OCI-LY7 (cell line): ENCODE results near the gene KIAA1217.

ENCODE experiments used
- EZH2phosphoT487 ChIP-seq: fragments of 200-600 bp; sonication (generic); IDR thresholded peaks from 2 replicates; pipeline ENCODE4 v1.6.1; 2018; ENCODE audit warnings: low read depth, borderline replicate concordance, mild to moderate bottlenecking, mixed run types, antibody characterized with exemption, low read length, moderate library complexity, mixed read lengths
- TF ChIP-seq, protein P1 (sequence below): fragments of 200-600 bp; sonication (generic); conservative IDR thresholded peaks from 2 replicates; pipeline ENCODE4 v1.5.1; 2014; ENCODE audit warnings: mild to moderate bottlenecking, antibody characterized with exemption, low read length, moderate library complexity, mixed read lengths

DNA sequence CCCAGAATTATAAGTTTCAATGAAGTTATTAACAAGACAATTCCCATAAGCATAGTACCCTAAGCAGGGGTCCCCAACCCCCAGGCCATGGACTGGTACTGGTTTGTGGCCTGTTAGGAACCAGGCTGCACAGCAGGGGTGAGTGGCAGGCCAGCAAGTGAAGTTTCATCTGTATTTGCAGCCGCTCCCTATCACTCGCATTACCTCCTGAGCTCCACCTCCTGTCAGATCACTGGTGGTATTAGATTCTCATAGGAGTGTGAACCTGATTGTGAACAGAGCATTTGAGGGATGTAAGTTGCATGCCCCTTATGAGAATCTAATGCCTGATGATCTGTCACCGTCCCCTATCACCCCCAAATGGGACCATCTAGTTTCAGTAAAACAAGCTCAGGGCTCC, 36.0 kb upstream of the KIAA1217 start:
- TF ChIP-seq, protein P1, sequence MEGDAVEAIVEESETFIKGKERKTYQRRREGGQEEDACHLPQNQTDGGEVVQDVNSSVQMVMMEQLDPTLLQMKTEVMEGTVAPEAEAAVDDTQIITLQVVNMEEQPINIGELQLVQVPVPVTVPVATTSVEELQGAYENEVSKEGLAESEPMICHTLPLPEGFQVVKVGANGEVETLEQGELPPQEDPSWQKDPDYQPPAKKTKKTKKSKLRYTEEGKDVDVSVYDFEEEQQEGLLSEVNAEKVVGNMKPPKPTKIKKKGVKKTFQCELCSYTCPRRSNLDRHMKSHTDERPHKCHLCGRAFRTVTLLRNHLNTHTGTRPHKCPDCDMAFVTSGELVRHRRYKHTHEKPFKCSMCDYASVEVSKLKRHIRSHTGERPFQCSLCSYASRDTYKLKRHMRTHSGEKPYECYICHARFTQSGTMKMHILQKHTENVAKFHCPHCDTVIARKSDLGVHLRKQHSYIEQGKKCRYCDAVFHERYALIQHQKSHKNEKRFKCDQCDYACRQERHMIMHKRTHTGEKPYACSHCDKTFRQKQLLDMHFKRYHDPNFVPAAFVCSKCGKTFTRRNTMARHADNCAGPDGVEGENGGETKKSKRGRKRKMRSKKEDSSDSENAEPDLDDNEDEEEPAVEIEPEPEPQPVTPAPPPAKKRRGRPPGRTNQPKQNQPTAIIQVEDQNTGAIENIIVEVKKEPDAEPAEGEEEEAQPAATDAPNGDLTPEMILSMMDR = no peak
- no peak for TF ChIP-seq EZH2phosphoT487
